GM12878 (cell line): Measurements from ENCODE around the gene PLEKHA5. TPM values are rescaled to one million over a fixed set of nuclear protein-coding genes. Genes with fewer than 3 reads are reported as not detected.

Experiments
- ATAC-seq: fragments of 200-7000 bp; cut with Tn5 transposase; 3 replicates; pipeline ENCODE4 v1.9.1; 2020; ENCODE audit warnings: mild to moderate bottlenecking, moderate library complexity
- BruUV-seq: library from RNA; stranded (reverse); fragments of 400-500 nt; replicated peaks from 2 replicates; lab custom pipeline; 2021; lab: Mats Ljungman, UMichigan
- CTCF ChIA-PET: fragments of 300-600 bp; sonication (Branson Sonifier 250); formaldehyde crosslinking; extraction: SDS; loops from one replicate; lab custom pipeline; 2021; ENCODE audit warnings: inconsistent platforms; lab: Yijun Ruan, JAX
- POLR2A ChIA-PET: fragments of 350-600 bp; formaldehyde crosslinking; extraction: SDS; loops from one replicate; lab custom pipeline; 2021; ENCODE audit warnings: inconsistent platforms; lab: Charles Lee
- RAD21 ChIA-PET: fragments of 300-600 bp; sonication (Branson Sonifier 250); formaldehyde crosslinking; loops from one replicate; lab custom pipeline; 2023; ENCODE audit warnings: antibody characterized with exemption; ENCODE audit not compliant: unreplicated experiment; lab: Charles Lee
- SMC1A ChIA-PET: fragments of 300-600 bp; sonication (Branson Sonifier 250); formaldehyde crosslinking; loops from one replicate; lab custom pipeline; 2023; ENCODE audit not compliant: unreplicated experiment, uncharacterized antibody; lab: Charles Lee
- DNase-seq: peaks from one replicate; pipeline ENCODE4 v3.0.0-alpha.2; 2011; ENCODE audit warnings: low read depth, low spot score
- FAIRE-seq: peaks from 3 replicates; lab custom pipeline; 2011; peaks lifted over from hg19 to GRCh38; lab: Jason Lieb, UNC
- H2AFZ ChIP-seq: 2 replicates; pipeline ENCODE4 v1.6.0; 2011; ENCODE audit warnings: low read depth, low read length, control low read depth; ENCODE audit not compliant: control insufficient read depth
- H3K27ac ChIP-seq: 2 replicates; pipeline ENCODE4 v1.5.1; 2011; ENCODE audit warnings: control low read depth; ENCODE audit not compliant: control insufficient read depth, insufficient read depth
- H3K27me3 ChIP-seq, 2 experiments: replicated peaks in 1 of 2; 2 replicates each; pipeline versions ENCODE4 v1.6.0 to v1.6.1; 2011; ENCODE audit warnings: low read length in 1 of 2; ENCODE audit not compliant: control insufficient read depth in 2 of 2, insufficient read depth in 2 of 2
- H3K36me3 ChIP-seq, 2 experiments: 2 replicates each; pipeline ENCODE4 v1.5.1; 2011; ENCODE audit warnings: low read length in 1 of 2; ENCODE audit not compliant: control insufficient read depth in 2 of 2, insufficient read depth in 2 of 2
- H3K4me1 ChIP-seq: 2 replicates; pipeline ENCODE4 v1.6.1; 2011; ENCODE audit warnings: mild to moderate bottlenecking, low read length, moderate library complexity, mixed read lengths; ENCODE audit not compliant: control insufficient read depth, insufficient read depth
- H3K4me2 ChIP-seq: 2 replicates; pipeline ENCODE4 v1.6.0; 2011; ENCODE audit warnings: control low read depth; ENCODE audit not compliant: control insufficient read depth, insufficient read depth
- H3K4me3 ChIP-seq: fragments of 200-600 bp; sonication (generic); 2 replicates; pipeline ENCODE4 v1.5.1; 2016
- H3K79me2 ChIP-seq: 2 replicates; pipeline ENCODE4 v1.6.0; 2011; ENCODE audit warnings: low read length; ENCODE audit not compliant: control insufficient read depth, insufficient read depth
- H3K9ac ChIP-seq: 2 replicates; pipeline ENCODE4 v1.8.0; 2011; ENCODE audit warnings: low read length, control low read depth, mixed read lengths; ENCODE audit not compliant: control insufficient read depth, insufficient read depth
- H3K9me3 ChIP-seq: replicated peaks from 3 replicates; pipeline ENCODE4 v1.5.1; 2011; ENCODE audit warnings: mild to moderate bottlenecking, low read length; ENCODE audit not compliant: control insufficient read depth, insufficient read depth
- H4K20me1 ChIP-seq: 2 replicates; pipeline ENCODE4 v1.6.0; 2011; ENCODE audit not compliant: control insufficient read depth, insufficient read depth
- ASH2L ChIP-seq: fragments of 300-600, 200-600 bp; sonication (generic); IDR thresholded peaks from 2 replicates; pipeline ENCODE4 v1.6.1; 2017; ENCODE audit warnings: low read depth, mild to moderate bottlenecking, borderline replicate concordance
- CHD4 ChIP-seq: fragments of 200-600 bp; sonication (generic); IDR thresholded peaks from 2 replicates; pipeline ENCODE4 v1.6.1; 2016; ENCODE audit warnings: mild to moderate bottlenecking
- CTCF ChIP-seq, 3 experiments: IDR thresholded peaks in 2 of 3; conservative IDR thresholded peaks in 1 of 3; 2 replicates each; pipeline ENCODE4 v1.5.1; 2011; ENCODE audit warnings: low read depth in 3 of 3, low read length in 3 of 3, mild to moderate bottlenecking in 3 of 3, control low read depth in 2 of 3, moderate library complexity in 2 of 3, inconsistent platforms in 1 of 3, mixed read lengths in 1 of 3; ENCODE audit not compliant: control insufficient read depth in 2 of 3, insufficient read depth in 1 of 3; ENCODE audit errors: extremely low read depth in 1 of 3
- DPF2 ChIP-seq: fragments of 450-650 bp; IDR thresholded peaks from 2 replicates; pipeline ENCODE4 v1.6.1; 2017; ENCODE audit warnings: mild to moderate bottlenecking
- HDAC6 ChIP-seq: fragments of 200-600 bp; sonication (generic); IDR thresholded peaks from one replicate; pipeline ENCODE4 v1.8.0; 2017; ENCODE audit warnings: antibody characterized with exemption; ENCODE audit not compliant: unreplicated experiment
- IRF4 ChIP-seq: IDR thresholded peaks from 2 replicates; pipeline ENCODE4 v1.6.1; 2011; ENCODE audit warnings: low read depth, low read length
- JUNB ChIP-seq: IDR thresholded peaks from 2 replicates; pipeline ENCODE4 v1.6.1; 2016; ENCODE audit warnings: antibody characterized with exemption, mild to moderate bottlenecking
- MEF2B ChIP-seq: fragments of 450-650 bp; IDR thresholded peaks from 2 replicates; pipeline ENCODE4 v1.6.1; 2018; ENCODE audit warnings: mild to moderate bottlenecking, moderate library complexity; ENCODE audit not compliant: partially characterized antibody, poor library complexity, severe bottlenecking
- MTA2 ChIP-seq: fragments of 450-650 bp; IDR thresholded peaks from 2 replicates; pipeline ENCODE4 v1.6.1; 2016; ENCODE audit warnings: low read depth, mild to moderate bottlenecking, moderate library complexity
- NFYA ChIP-seq: IDR thresholded peaks from 2 replicates; pipeline ENCODE4 v1.6.1; 2011; ENCODE audit warnings: low read depth, mild to moderate bottlenecking, low read length, improper control_type of control experiment, borderline replicate concordance
- RAD51 ChIP-seq: fragments of 450-650 bp; IDR thresholded peaks from 2 replicates; pipeline ENCODE4 v1.6.1; 2016; ENCODE audit warnings: moderate library complexity, mild to moderate bottlenecking, inconsistent platforms
- SIN3A ChIP-seq: IDR thresholded peaks from 2 replicates; pipeline ENCODE4 v1.6.1; 2012; ENCODE audit warnings: low read depth, low read length, improper control_type of control experiment
- TCF12 ChIP-seq: IDR thresholded peaks from 2 replicates; pipeline ENCODE4 v1.6.1; 2011; ENCODE audit warnings: low read depth, mild to moderate bottlenecking, low read length
- ZNF24 ChIP-seq: fragments of 450-650 bp; IDR thresholded peaks from 2 replicates; pipeline ENCODE4 v1.6.1; 2017; ENCODE audit warnings: antibody characterized with exemption, mild to moderate bottlenecking
- ZNF384 ChIP-seq: IDR thresholded peaks from 2 replicates; pipeline ENCODE4 v1.6.1; 2012; ENCODE audit warnings: low read depth, mild to moderate bottlenecking, low read length, improper control_type of control experiment, borderline replicate concordance
- WGBS: methylation state at CpG from one replicate; pipeline ENCODE4 v1.1.6; 2016; ENCODE audit warnings: low lambda C conversion rate; ENCODE audit not compliant: insufficient replicate concordance, insufficient coverage; ENCODE audit errors: missing lambda C conversion rate; 5-methylcytosine and 5-hydroxymethylcytosine counted together
- in situ Hi-C: fragments of 300-500 bp; cut with MboI; formaldehyde crosslinking; loops from 9 replicates; pipeline ENCODE4 v1.14.3; 2018; ENCODE audit warnings: mixed read lengths
- intact Hi-C: fragments of 100-400 bp; cut with micrococcal nuclease; formaldehyde crosslinking; loops from one replicate; pipeline ENCODE4 v1.14.2; 2022; ENCODE audit not compliant: unreplicated experiment
- polyA plus RNA-seq, 11 experiments: library from polyadenylated mRNA; depleted of rRNA in 4 of 11; unstranded in 6 of 11; stranded (reverse) in 5 of 11; fragments of >200 nt; fragmentation: Nextera tagmentation in 4 of 11; fragmentation: Illumina TruSeq in 1 of 11; extraction: Ambion mirVana in 4 of 11; extraction: Trizol in 1 of 11; gene quantifications; 1 replicate in 1 of 11; 2 replicates in 10 of 11; pipeline versions ENCODE4 v1.2.1 to v1.2.3, GENCODE V29; 2011 to 2016; ENCODE audit warnings: inconsistent platforms in 2 of 11, missing spikeins in 2 of 11, low read depth in 1 of 11
- total RNA-seq, 4 experiments: library from RNA; depleted of rRNA in 3 of 4; stranded (reverse); fragments of >200 nt in 3 of 4; fragmentation: Illumina TruSeq in 1 of 4; extraction: Trizol in 1 of 4; gene quantifications; 2 replicates each; pipeline versions ENCODE4 v1.2.1 to v1.2.3, GENCODE V29; 2013 to 2021

PLEKHA5 gene
- total and polyA plus RNA-seq, 10 of the 15 experiments (the other 5 are each of a cell fraction or from before 2014, with no cell fraction given): 0.09 to 0.33 (median 0.18) TPM; not detected in 3

- ChIA-PET CTCF (interaction anchor here (1.6 kb wide), 1 partner anchor 9 kb away, joined by 8 read pairs; no protein-coding TSS in a partner anchor), RAD21 (no interaction called here), SMC1A (interaction anchor here (0.7 kb wide), 1 partner anchor 302 kb away, joined by 4 read pairs; no protein-coding TSS in a partner anchor), POLR2A (no interaction called here)
- FAIRE-seq: no peak
- ATAC-seq: no peak
- Histone ChIP-seq H3K9ac (no peak overlapping the region), H3K27me3 (no peaks in the 10 kb centered on the region), H3K4me2 (no peak overlapping the region), H3K27ac (no peak overlapping the region), H3K4me3 (no peak overlapping the region), H2AFZ (no peak overlapping the region), H3K9me3 (no peaks in the 10 kb centered on the region), H3K36me3 (no peaks in the 10 kb centered on the region), H3K79me2 (no peaks in the 10 kb centered on the region), H3K4me1 (no peaks in the 10 kb centered on the region), H4K20me1 (no peaks in the 10 kb centered on the region)
- no peak for DNase-seq
- intact Hi-C loops (no loop called here), in situ Hi-C loops (no loop called here)
- TF ChIP-seq ZNF24 (no peak), RAD51 (no peak), IRF4 (no peak), DPF2 (no peak), TCF12 (no peak), MTA2 (no peak), CTCF (IDR thresholded peaks at IDR 0.05 in 2 of 3, conservative IDR thresholded peaks at IDR 0.05 in 1 of 3; ENCODE audit: control insufficient read depth in 2 of 3, extremely low read depth in 1 of 3, insufficient read depth in 1 of 3, low read depth in 3 of 3, low read length in 3 of 3) (no peak), HDAC6 (no peak), ZNF384 (no peak), MEF2B (no peak), NFYA (no peak), JUNB (no peak), SIN3A (no peak), CHD4 (no peak), ASH2L (no peak)
- BruUV-seq: no TSS peak
- 79% methylated on average over 4 of the region's 4 CpGs for whole genome bisulfite sequencing
Observed at GRCh38 chr12:19194963-19195362, 65.4 kb downstream of the PLEKHA5 start.
